ENCODE measurements around the gene EFNA1.
A peak's percentile ranks its signal among the peaks of the same experiment; 100 is the strongest.

Gene EFNA1

DNA sequence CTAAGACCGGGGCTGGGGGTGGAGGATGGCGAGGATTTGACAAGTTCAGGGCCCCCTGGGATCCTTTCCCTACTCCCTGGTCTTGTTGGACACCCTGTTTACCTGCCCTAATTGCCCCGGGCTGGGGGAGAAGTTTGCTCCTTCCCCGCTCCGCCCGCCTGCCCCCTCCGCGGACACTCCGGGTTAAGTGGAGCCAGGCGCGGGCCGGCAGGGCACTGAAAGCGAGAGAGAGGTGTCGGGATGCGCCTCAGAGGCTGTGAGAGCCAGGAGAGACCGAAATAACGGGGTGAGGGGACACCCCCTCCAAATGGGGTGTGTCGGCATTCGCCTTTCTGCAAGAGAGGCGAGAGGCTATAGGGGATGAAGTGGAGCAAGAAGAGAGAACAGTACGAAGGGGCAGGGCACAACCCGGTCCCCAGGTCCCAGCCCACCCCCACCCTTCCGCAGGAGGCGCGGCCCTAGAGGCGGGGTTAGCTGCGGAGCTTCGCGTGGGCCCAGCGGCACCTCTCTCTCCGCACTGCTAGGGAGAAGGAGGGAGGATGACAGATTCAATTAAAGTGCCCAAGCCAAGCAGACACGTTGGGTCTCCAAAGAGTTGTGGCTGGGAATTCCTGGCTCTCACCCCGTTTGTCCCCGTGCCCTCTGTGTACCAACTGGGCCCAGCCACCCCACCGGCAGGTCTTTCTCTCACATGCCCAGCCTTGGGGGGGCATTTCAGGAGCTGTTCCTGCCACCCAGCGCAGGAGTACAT, 45.2 kb upstream of the EFNA1 start:
- Histone ChIP-seq H3K9me3 (ENCODE audit: control insufficient read depth, insufficient read depth, low read length) (no peaks in the 10 kb centered on the region), H3F3A (ENCODE audit: control insufficient read depth, insufficient read depth) (peaks cover 14% of the 10 kb centered on the region), H3K4me3 (ENCODE audit: low read length) (peak overlapping the region; percentile 59), H4K20me1 (ENCODE audit: control insufficient read depth, insufficient read depth, low read depth, low read length) (no peaks in the 10 kb centered on the region), H3K27ac (ENCODE audit: low read depth, low read length) (no peak overlapping the region), H3K79me2 (ENCODE audit: control insufficient read depth, low read length) (no peaks in the 10 kb centered on the region), H3K36me3 (ENCODE audit: control insufficient read depth, low read length) (no peaks in the 10 kb centered on the region), H3K4me1 (ENCODE audit: control insufficient read depth, low read length) (peaks cover 89% of the 10 kb centered on the region), H3K27me3 (ENCODE audit: control insufficient read depth, low read length) (peaks cover 61% of the 10 kb centered on the region), H3K4me2 (ENCODE audit: low read length) (peak overlapping the region; percentile 76), H3K9me2 (replicated peaks; ENCODE audit: control insufficient read depth, low read length) (no peaks in the 10 kb centered on the region)
- peak; percentile 97 for TF ChIP-seq EZH2phosphoT487 (IDR thresholded peaks at IDR 0.05; ENCODE audit: borderline replicate concordance, low read length)
- TF ChIP-seq, protein P1, sequence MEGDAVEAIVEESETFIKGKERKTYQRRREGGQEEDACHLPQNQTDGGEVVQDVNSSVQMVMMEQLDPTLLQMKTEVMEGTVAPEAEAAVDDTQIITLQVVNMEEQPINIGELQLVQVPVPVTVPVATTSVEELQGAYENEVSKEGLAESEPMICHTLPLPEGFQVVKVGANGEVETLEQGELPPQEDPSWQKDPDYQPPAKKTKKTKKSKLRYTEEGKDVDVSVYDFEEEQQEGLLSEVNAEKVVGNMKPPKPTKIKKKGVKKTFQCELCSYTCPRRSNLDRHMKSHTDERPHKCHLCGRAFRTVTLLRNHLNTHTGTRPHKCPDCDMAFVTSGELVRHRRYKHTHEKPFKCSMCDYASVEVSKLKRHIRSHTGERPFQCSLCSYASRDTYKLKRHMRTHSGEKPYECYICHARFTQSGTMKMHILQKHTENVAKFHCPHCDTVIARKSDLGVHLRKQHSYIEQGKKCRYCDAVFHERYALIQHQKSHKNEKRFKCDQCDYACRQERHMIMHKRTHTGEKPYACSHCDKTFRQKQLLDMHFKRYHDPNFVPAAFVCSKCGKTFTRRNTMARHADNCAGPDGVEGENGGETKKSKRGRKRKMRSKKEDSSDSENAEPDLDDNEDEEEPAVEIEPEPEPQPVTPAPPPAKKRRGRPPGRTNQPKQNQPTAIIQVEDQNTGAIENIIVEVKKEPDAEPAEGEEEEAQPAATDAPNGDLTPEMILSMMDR (IDR thresholded peaks at IDR 0.05; ENCODE audit: low read depth, low read length, poor library complexity, severe bottlenecking): no peak

DNA sequence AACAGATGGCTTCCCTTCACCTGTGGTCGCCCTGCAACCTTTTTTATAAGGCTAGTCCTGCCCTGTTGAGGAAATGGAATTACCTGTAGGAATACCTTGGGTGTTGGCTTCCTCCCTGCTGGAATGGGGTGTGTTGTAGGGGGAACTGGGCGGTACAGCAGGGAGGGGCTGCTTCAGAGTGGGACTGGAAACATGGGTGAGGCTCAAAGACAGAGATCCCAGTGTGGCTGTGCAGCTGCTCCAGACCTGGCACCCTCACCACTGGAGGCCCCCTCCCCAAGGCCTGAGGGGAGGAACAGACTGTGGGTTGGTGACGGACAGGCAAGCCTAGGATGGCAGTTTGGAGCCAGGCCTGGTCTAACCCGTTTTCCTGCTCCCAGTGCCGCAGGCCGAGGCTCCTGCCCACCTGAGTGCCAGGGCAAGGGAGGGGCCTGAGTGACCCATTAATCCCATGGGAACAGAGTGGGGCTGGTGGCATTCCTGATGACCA, 44.6 kb upstream of the EFNA1 start:
- Histone ChIP-seq H3F3A (ENCODE audit: control insufficient read depth, insufficient read depth) (peaks cover 20% of the 10 kb centered on the region), H3K36me3 (ENCODE audit: control insufficient read depth, low read length) (no peaks in the 10 kb centered on the region), H3K27me3 (ENCODE audit: control insufficient read depth, low read length) (peaks cover 61% of the 10 kb centered on the region), H3K4me1 (ENCODE audit: control insufficient read depth, low read length) (peaks cover 83% of the 10 kb centered on the region), H3K27ac (ENCODE audit: low read depth, low read length) (no peak overlapping the region), H3K4me3 (ENCODE audit: low read length) (0 out of 2 replicates have a peak overlapping the region, but pooled peaks have one; percentile 8), H3K79me2 (ENCODE audit: control insufficient read depth, low read length) (no peaks in the 10 kb centered on the region), H3K9me2 (replicated peaks; ENCODE audit: control insufficient read depth, low read length) (no peaks in the 10 kb centered on the region), H4K20me1 (ENCODE audit: control insufficient read depth, insufficient read depth, low read depth, low read length) (no peaks in the 10 kb centered on the region), H3K4me2 (ENCODE audit: low read length) (peak overlapping the region; percentile 76), H3K9me3 (ENCODE audit: control insufficient read depth, insufficient read depth, low read length) (no peaks in the 10 kb centered on the region)
- TF ChIP-seq, protein P1 (IDR thresholded peaks at IDR 0.05; ENCODE audit: low read depth, low read length, poor library complexity, severe bottlenecking): no peak
- TF ChIP-seq EZH2phosphoT487 (IDR thresholded peaks at IDR 0.05; ENCODE audit: borderline replicate concordance, low read length): no peak

DNA sequence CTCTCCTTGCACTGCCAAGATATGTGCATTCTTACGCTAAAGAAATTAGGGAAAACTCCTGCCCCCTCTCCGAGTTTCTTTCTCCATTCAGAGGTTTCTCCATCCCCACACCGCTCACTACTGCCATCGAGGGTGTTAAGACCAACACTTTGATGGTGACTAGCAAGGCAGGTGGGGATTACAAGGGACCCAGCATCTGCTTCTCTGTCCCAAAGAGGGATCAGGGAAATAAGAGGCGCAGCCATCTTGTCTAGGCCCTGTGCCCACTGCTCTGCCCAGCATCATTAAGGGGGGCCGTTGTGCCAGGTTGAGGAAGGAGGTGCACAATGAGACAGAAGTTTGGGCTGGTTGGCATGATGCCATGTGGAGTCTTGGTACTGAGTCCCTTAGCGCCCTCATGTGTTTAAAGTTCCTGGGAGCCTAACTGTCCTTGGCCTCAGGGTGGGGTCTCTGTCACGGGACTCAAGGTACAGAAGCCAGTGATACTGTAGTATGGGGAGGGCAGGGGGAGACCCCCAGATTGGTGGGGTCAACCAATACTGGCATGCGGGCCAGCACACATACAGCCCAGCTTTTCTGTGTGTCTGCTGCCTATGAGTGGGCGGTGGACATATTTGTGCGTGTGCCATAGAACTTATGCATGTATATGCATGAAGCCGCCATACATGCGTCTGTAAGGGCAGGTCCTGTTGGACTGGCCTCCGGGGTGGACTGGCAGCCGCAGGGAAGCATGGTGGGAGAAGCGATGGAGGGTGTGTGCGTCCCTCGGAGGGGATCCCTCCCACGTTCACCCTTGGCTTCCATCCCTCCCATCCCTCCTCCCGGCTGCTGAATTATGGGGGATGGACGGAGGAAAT, 43.6 kb upstream of the EFNA1 start:
- H3K4me2 ChIP-seq (ENCODE audit: low read length): peak overlapping the region; percentile 96
- H3K79me2 ChIP-seq (ENCODE audit: control insufficient read depth, low read length): no peaks in the 10 kb centered on the region
- no peak for TF ChIP-seq EZH2phosphoT487 (IDR thresholded peaks at IDR 0.05; ENCODE audit: borderline replicate concordance, low read length)
- TF ChIP-seq, protein P1 (IDR thresholded peaks at IDR 0.05; ENCODE audit: low read depth, low read length, poor library complexity, severe bottlenecking): peak; percentile 61
- H4K20me1 ChIP-seq (ENCODE audit: control insufficient read depth, insufficient read depth, low read depth, low read length): no peaks in the 10 kb centered on the region
- no peaks in the 10 kb centered on the region for H3K9me3 ChIP-seq (ENCODE audit: control insufficient read depth, insufficient read depth, low read length)
- H3F3A ChIP-seq (ENCODE audit: control insufficient read depth, insufficient read depth): peaks cover 20% of the 10 kb centered on the region
- peaks cover 52% of the 10 kb centered on the region for H3K27me3 ChIP-seq (ENCODE audit: control insufficient read depth, low read length)
- H3K4me3 ChIP-seq (ENCODE audit: low read length): peak overlapping the region; percentile 87
- H3K36me3 ChIP-seq (ENCODE audit: control insufficient read depth, low read length): no peaks in the 10 kb centered on the region
- peak overlapping the region; percentile 90; the same call in 1 of the 2 replicates for H3K27ac ChIP-seq (ENCODE audit: low read depth, low read length)
- no peaks in the 10 kb centered on the region for H3K9me2 ChIP-seq (replicated peaks; ENCODE audit: control insufficient read depth, low read length)
- H3K4me1 ChIP-seq (ENCODE audit: control insufficient read depth, low read length): peaks cover 73% of the 10 kb centered on the region
